Activated CD4-positive, alpha-beta T cell treated with anti-CD3 and anti-CD28 coated beads, Interleukin-2, amount 10 ng/mL, durations not matched to agents 7 days and 5 days (primary cell): ENCODE measurements around the gene CCDC88C. TPM values are rescaled to one million over a fixed set of nuclear protein-coding genes. Genes with fewer than 3 reads are reported as not detected.
A peak's percentile ranks its signal among the peaks of the same experiment; 100 is the strongest.

ENCODE experiments used
- CTCF ChIA-PET: fragments of 350-600 bp; sonication (Branson Sonifier 250); formaldehyde crosslinking; loops from one replicate; lab custom pipeline; 2021; ENCODE audit warnings: antibody characterized with exemption; lab: Charles Lee
- POLR2A ChIA-PET: fragments of 350-600 bp; sonication (Branson Sonifier 250); formaldehyde crosslinking; loops from one replicate; lab custom pipeline; 2021; ENCODE audit warnings: antibody characterized with exemption; lab: Charles Lee
- DNase-seq: peaks from one replicate; pipeline ENCODE4 v3.0.0-alpha.2; 2020
- H3K27ac Mint-ChIP-seq: one replicate; pipeline ENCODE4 v1.8.0; 2021; ENCODE audit warnings: mild to moderate bottlenecking, moderate library complexity, mixed read lengths
- H3K27me3 Mint-ChIP-seq: one replicate; pipeline ENCODE4 v1.8.0; 2021; ENCODE audit warnings: mixed read lengths
- H3K36me3 Mint-ChIP-seq: one replicate; pipeline ENCODE4 v1.8.0; 2021; ENCODE audit warnings: low read depth, mixed read lengths
- H3K4me1 Mint-ChIP-seq: one replicate; pipeline ENCODE4 v1.8.0; 2021; ENCODE audit warnings: mixed read lengths
- H3K4me3 Mint-ChIP-seq: one replicate; pipeline ENCODE4 v1.8.0; 2021; ENCODE audit warnings: mild to moderate bottlenecking, moderate library complexity, mixed read lengths
- H3K9me3 Mint-ChIP-seq: one replicate; pipeline ENCODE4 v1.8.0; 2021; ENCODE audit warnings: mixed read lengths
- total RNA-seq, 2 experiments: library from RNA; stranded (reverse); gene quantifications; one replicate each; pipeline ENCODE4 v1.2.3, GENCODE V29; 2021

CCDC88C gene
- total RNA-seq, 2 experiments from 2014 or later, result 187 to 193 TPM

DNA sequence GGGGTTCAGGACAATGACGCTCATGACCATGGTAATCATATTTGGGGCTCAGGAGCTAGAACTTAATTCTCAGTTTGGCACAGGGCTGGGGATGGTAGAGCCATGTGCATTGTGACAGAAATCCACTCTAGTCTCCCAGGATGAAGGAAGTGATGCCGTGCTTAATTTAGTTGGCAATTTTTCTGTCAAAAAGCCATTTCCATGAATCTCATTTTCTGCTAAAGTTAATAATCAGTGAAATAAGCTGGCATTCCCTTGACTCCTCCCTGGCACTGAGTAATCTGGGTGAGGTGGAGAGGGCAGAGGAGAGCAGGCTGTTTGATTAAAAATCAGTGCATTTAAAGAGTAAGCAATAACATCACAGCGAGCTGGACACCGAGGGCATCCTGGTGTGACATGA, 128.2 kb downstream of the CCDC88C start:
- Mint-ChIP-seq H3K4me1 (peaks cover 32% of the 10 kb centered on the region), H3K4me3 (no peak overlapping the region), H3K27me3 (no peaks in the 10 kb centered on the region), H3K36me3 (peaks cover 77% of the 10 kb centered on the region), H3K27ac (no peak overlapping the region), H3K9me3 (no peaks in the 10 kb centered on the region)
- ChIA-PET CTCF (interaction anchor here (1.4 to 14.7 kb wide), 2 partner anchors 95 to 114 kb away, joined by 3 to 101 read pairs; no protein-coding TSS in a partner anchor), POLR2A (no interaction called here)
- DNase-seq, result no peak

DNA sequence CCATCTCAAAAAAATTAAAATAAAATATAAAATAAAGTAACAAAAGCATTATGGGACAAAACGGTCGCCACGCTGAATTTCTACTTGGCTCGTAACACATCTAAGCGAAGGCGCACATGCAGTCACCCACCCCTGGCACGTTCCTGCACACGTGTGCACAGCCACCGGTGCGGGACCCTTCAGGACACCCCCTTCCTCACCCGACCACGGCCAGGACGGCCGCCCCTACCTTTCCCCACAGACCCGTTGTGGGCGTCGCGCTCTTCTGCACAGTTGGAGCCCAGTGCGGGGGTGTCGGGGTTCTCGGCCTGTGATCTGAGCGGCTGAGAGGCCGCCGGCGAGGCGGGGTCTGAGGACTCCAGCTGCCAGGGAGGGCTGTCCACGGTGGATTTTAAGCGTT, 128.7 kb downstream of the CCDC88C start:
- ChIA-PET CTCF (interaction anchor here (0.7 to 14.7 kb wide), 8 partner anchors 9 to 113 kb away, joined by 3 to 101 read pairs (median 3); no protein-coding TSS in a partner anchor), POLR2A (no interaction called here)
- Mint-ChIP-seq H3K4me3 (no peak overlapping the region), H3K27me3 (no peaks in the 10 kb centered on the region), H3K36me3 (peaks cover 78% of the 10 kb centered on the region), H3K27ac (no peak overlapping the region), H3K4me1 (peaks cover 28% of the 10 kb centered on the region), H3K9me3 (no peaks in the 10 kb centered on the region)
- DNase-seq, result no peak

DNA sequence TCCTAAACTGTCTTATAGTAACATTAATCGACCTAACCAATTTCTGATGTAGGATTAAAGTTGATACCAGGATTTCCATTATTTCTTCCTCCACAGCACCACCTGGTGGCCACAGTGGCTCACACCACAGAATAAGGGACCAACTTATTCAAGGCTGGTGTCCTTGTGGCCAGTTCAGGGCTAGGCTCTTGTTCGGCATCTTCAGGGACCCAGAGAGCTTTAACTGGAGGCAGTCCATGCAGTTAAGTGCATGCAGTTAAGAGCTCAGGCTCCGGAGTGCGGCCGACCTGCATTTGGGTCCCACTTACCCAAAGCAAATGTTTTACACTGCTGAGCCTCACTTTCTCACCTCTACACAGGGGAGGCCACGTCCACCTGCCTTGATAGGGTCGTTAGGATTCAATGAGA, 131.1 kb downstream of the CCDC88C start:
- peaks cover 80% of the 10 kb centered on the region for H3K36me3 Mint-ChIP-seq
- DNase-seq, result peak; percentile 85
- H3K9me3 Mint-ChIP-seq, result no peaks in the 10 kb centered on the region
- peaks cover 34% of the 10 kb centered on the region for H3K4me1 Mint-ChIP-seq
- ChIA-PET POLR2A (no interaction called here), CTCF (interaction anchor here (0.6 to 14.7 kb wide), 8 partner anchors 9 to 412 kb away, joined by 3 to 101 read pairs (median 4); no protein-coding TSS in a partner anchor)
- H3K4me3 Mint-ChIP-seq, result no peak overlapping the region
- H3K27ac Mint-ChIP-seq, result peak overlapping the region; percentile 2
- H3K27me3 Mint-ChIP-seq, result no peaks in the 10 kb centered on the region

DNA sequence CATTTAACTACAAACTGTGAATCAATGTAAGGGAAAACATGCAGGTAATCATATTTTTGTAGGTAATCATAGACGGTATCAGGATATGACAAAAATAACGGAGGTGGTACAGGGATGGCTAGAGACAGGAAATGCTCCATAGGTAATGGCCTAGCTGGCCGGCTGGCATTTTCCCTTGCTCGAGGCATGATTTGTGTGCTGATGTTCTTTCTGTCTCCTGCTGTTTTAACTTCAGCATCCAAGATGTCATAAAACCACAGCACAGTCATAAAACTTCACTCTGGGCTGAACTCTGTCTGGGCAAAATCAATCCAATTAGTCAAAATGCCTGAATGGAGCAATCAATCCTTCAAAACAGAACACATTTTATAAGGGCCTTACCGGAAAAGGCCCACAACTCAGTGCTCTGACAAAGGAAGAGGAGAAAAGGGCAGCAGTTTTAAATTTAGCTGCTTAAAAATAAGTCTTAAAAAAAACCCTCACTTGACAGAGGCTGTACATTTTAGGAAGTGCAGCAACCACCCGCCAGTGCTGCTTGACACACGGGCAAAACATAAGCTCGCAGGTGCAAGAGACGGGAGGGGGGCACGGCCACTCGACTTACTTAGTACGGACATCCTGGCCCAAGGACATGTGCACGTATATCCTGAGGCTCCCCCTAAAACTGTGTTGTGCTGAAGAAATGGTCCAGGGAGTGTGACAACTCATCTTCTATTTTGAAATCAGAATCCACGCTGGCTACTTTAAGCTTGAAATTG, 132.7 kb downstream of the CCDC88C start:
- ChIA-PET CTCF (interaction anchor here (1.2 to 14.7 kb wide), 4 partner anchors 15 to 410 kb away, joined by 3 to 101 read pairs (median 5); no protein-coding TSS in a partner anchor), POLR2A (no interaction called here)
- H3K27me3 Mint-ChIP-seq, result no peaks in the 10 kb centered on the region
- no peak overlapping the region for H3K27ac Mint-ChIP-seq
- H3K36me3 Mint-ChIP-seq, result peaks cover 78% of the 10 kb centered on the region
- no peaks in the 10 kb centered on the region for H3K9me3 Mint-ChIP-seq
- H3K4me3 Mint-ChIP-seq, result no peak overlapping the region
- H3K4me1 Mint-ChIP-seq, result peaks cover 34% of the 10 kb centered on the region
- no peak for DNase-seq

DNA sequence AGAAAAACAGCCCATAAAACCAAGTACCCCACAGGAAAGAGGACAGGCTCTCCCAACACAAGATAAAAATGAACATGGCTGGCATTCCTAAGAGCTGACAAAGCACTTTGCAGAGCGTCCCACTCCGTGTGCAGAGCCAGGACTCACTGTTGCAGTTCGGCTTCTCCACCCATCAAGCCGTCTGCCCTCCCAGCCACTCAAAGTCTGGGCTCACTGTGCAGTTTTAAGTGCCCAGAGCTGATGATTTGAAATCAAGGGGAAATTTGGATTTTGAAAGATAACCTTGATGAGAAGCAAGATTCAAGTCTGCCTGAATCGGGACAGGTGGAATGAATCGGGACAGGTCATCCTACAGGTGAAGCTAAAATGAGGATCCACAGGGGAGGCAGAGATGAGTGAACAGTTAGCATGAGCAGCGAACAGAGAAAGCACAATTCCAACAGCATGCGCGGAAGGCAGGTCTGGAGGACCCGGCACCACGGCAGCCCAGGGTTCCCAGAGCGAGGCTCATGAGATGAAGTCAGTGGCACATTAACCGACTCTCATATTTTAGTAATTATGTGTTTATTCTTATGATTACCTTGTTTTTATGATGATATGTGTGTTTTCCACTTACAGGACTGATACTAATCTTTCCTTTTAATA, 133.4 kb downstream of the CCDC88C start:
- Mint-ChIP-seq H3K27me3 (no peaks in the 10 kb centered on the region), H3K4me1 (peaks cover 34% of the 10 kb centered on the region), H3K4me3 (no peak overlapping the region), H3K27ac (no peak overlapping the region), H3K36me3 (peaks cover 80% of the 10 kb centered on the region), H3K9me3 (no peaks in the 10 kb centered on the region)
- ChIA-PET CTCF (interaction anchor here (14.7 kb wide), 1 partner anchor 109 kb away, joined by 101 read pairs; no protein-coding TSS in a partner anchor), POLR2A (no interaction called here)
- no peak for DNase-seq

DNA sequence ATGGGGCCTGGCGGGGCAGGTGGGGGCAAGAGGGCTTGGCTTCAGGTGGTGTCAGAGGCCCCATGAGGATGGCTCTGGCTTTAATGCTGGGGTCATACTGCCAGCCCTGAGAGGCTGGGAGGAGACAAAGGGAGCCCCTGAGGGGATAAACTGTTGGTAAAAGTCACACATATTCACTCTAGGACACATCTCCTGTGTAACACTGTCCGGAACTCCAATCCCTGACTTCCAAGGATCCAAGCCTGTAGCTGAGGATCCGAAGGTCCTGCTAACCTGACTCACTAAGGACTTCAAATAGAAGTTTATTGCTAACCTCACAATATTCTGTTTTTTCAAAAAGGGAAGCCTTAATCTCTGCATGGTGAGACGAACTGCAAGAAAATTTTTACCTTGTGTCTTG, 134.0 kb downstream of the CCDC88C start:
- CTCF ChIA-PET, result interaction anchor here (14.7 kb wide), 1 partner anchor 108 kb away, joined by 101 read pairs; no protein-coding TSS in a partner anchor
- DNase-seq, result no peak
- no peaks in the 10 kb centered on the region for H3K9me3 Mint-ChIP-seq
- POLR2A ChIA-PET, result no interaction called here
- peaks cover 34% of the 10 kb centered on the region for H3K4me1 Mint-ChIP-seq
- peaks cover 78% of the 10 kb centered on the region for H3K36me3 Mint-ChIP-seq
- H3K4me3 Mint-ChIP-seq, result no peak overlapping the region
- peak overlapping the region; percentile 64 for H3K27ac Mint-ChIP-seq
- H3K27me3 Mint-ChIP-seq, result no peaks in the 10 kb centered on the region

DNA sequence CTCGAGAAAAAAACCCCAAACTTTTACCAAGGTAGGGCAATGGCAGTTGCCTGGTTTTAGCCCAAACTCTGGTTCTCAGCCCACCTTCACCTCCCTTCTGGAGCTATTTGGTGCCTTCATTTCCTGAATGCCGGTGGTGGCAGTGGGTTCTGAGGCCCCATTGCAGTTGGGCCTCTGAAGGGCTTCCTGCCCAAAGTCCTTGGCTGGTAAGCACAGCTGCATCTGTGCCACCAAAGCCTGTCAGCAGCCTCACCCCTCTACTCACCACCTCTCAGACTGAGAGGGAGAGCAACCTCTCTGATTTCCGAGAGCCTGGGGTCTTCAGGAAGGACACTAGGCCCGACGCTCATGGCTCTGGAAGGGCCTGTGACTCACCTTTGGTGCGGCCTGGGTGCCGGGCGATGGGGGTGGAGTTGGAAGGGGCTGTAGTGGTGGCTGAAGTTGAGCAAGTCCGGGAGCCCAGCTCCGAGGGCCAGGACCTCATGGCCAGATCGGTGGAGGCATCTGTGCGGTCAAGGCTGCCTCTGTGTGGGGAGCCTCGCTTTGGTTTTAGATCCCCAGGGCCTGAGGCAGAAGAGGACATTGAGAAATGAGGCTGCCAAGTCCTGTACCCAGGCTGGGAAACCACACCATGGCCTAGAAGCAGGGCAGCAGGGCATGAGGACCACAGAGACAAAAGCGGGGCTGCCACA, 134.5 kb downstream of the CCDC88C start:
- H3K36me3 Mint-ChIP-seq, result peaks cover 78% of the 10 kb centered on the region
- ChIA-PET CTCF (interaction anchor here (1.0 to 14.7 kb wide), 2 partner anchors 11 to 108 kb away, joined by 3 to 101 read pairs; no protein-coding TSS in a partner anchor), POLR2A (no interaction called here)

DNA sequence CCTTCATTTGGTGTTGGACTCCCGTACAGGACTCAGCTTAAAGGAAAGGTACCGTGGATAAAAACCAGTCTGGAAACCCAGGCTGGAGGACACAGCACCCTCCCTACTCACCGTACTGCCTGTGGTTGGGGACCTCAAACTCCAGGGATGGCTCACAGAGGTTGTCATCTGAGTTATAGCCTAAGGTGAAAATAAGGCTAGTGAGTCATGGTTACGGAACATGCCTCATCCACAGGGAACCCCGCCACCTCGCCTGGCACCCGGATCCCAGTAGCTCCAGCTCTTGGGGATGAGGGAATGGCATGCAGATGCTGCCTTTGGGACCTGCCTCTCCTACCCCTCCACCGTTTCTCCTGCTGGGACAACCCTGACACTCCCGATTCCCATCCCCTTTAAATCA, 136.3 kb downstream of the CCDC88C start:
- ChIA-PET POLR2A (no interaction called here), CTCF (interaction anchor here (0.7 to 14.7 kb wide), 7 partner anchors 9 to 106 kb away, joined by 3 to 101 read pairs (median 3); partner anchors contain the start of gene GPR68)
- no peak overlapping the region for H3K27ac Mint-ChIP-seq
- peaks cover 25% of the 10 kb centered on the region for H3K4me1 Mint-ChIP-seq
- H3K9me3 Mint-ChIP-seq, result no peaks in the 10 kb centered on the region
- no peak overlapping the region for H3K4me3 Mint-ChIP-seq
- H3K27me3 Mint-ChIP-seq, result no peaks in the 10 kb centered on the region
- no peak for DNase-seq
- peaks cover 84% of the 10 kb centered on the region for H3K36me3 Mint-ChIP-seq

More for the DNA sequence above, 134.5 kb downstream of the CCDC88C start:
- Mint-ChIP-seq H3K27ac (peak overlapping the region; percentile 64), H3K9me3 (no peaks in the 10 kb centered on the region), H3K4me3 (no peak overlapping the region), H3K4me1 (peaks cover 33% of the 10 kb centered on the region), H3K27me3 (no peaks in the 10 kb centered on the region)
- no peak for DNase-seq

DNA sequence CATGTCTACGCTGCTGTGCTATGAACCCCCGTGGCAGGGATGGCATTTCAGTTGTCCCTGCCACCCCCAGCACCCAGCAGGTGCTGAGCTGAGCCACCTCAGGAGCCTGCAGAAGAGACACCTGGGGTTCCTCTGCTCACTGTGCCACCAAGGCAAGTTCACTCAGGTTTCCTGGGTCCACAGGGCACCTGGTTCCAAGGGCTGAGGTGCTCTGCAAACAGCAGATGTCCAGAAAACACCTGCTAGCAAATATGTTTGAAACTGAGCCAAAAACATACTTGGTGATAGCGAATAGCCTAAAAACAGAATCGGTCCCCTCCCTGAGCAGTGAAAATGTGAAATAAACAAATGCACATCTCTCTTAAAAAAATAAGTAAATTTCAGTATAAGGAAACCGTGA, 137.5 kb downstream of the CCDC88C start:
- DNase-seq, result no peak
- Mint-ChIP-seq H3K4me3 (no peak overlapping the region), H3K27me3 (no peaks in the 10 kb centered on the region), H3K36me3 (peaks cover 77% of the 10 kb centered on the region), H3K27ac (no peak overlapping the region), H3K4me1 (peaks cover 15% of the 10 kb centered on the region), H3K9me3 (no peaks in the 10 kb centered on the region)
- POLR2A ChIA-PET, result no interaction called here
- CTCF ChIA-PET, result interaction anchor here (1.0 to 14.7 kb wide), 4 partner anchors 13 to 105 kb away, joined by 3 to 101 read pairs (median 6); partner anchors contain the start of gene GPR68

DNA sequence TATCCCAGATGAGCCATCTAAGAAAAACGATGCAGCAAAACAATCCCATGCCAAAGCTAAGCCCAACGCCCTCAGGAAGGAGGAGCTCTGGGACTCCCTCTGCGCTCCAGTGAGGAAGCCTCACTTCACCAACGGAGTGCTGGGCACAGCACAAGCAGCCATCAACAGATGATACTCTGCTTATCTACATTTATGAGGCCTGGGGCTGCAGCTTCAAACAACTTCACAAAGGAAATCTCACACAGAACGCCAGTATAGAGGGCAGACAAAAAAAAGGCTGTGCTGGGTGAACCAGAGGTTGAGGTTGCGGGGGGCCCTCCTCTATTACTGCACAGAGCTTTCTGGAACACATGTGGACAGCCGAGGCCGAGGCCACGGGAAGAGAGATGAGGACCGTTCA, 138.3 kb downstream of the CCDC88C start:
- ChIA-PET CTCF (interaction anchor here (0.9 to 14.7 kb wide), 3 partner anchors 38 to 104 kb away, joined by 3 to 101 read pairs (median 3); no protein-coding TSS in a partner anchor), POLR2A (no interaction called here)
- peaks cover 79% of the 10 kb centered on the region for H3K36me3 Mint-ChIP-seq
- H3K9me3 Mint-ChIP-seq, result no peaks in the 10 kb centered on the region
- no peak overlapping the region for H3K4me3 Mint-ChIP-seq
- H3K27ac Mint-ChIP-seq, result no peak overlapping the region
- no peak for DNase-seq
- H3K4me1 Mint-ChIP-seq, result peaks cover 12% of the 10 kb centered on the region
- no peaks in the 10 kb centered on the region for H3K27me3 Mint-ChIP-seq

DNA sequence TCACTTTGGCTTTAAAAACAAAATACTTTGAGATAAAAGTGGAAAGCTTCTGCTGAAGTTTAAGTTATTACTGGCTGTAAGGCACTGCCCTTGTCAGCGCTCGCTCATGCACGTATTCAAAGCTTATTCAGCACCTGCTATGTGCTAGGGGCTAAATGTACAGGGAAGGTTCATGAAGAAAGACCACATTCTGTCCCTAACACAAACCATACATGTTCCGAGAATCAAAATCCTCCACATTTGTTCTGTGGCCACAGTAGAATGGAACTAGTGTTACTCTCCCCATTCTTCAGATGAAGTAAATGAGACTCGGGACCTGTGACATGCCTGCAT, 139.3 kb downstream of the CCDC88C start:
- Mint-ChIP-seq H3K27ac (no peak overlapping the region), H3K36me3 (peaks cover 74% of the 10 kb centered on the region), H3K4me3 (no peak overlapping the region), H3K27me3 (no peaks in the 10 kb centered on the region), H3K4me1 (peaks cover 8% of the 10 kb centered on the region), H3K9me3 (no peaks in the 10 kb centered on the region)
- DNase-seq, result no peak
- ChIA-PET CTCF (interaction anchor here (0.5 to 14.7 kb wide), 8 partner anchors 14 to 122 kb away, joined by 3 to 101 read pairs (median 4); no protein-coding TSS in a partner anchor), POLR2A (no interaction called here)
